H1 (cell line): ENCODE data around the gene CD164.

Experiments used
- CTCF ChIP-seq, 3 experiments: IDR thresholded peaks; 1 replicate in 2 of 3; 2 replicates in 1 of 3; pipeline versions ENCODE4 v1.5.1 to v1.6.1; 2011; ENCODE audit warnings: low read length in 3 of 3, mild to moderate bottlenecking in 3 of 3, inconsistent platforms in 2 of 3, low read depth in 1 of 3, moderate library complexity in 1 of 3; ENCODE audit not compliant: insufficient read depth in 1 of 3; ENCODE audit errors: control extremely low read depth in 1 of 3
- EZH2 ChIP-seq: fragments of 200-600 bp; sonication (generic); IDR thresholded peaks from 2 replicates; pipeline ENCODE4 v1.7.1; 2012; ENCODE audit warnings: low read depth, mild to moderate bottlenecking, moderate library complexity, low read length, inconsistent platforms; ENCODE audit not compliant: severe bottlenecking
- GABPA ChIP-seq: IDR thresholded peaks from 2 replicates; pipeline ENCODE4 v1.6.1; 2011; ENCODE audit warnings: mild to moderate bottlenecking, low read length, moderate library complexity, borderline replicate concordance; ENCODE audit not compliant: insufficient read depth
- JUN ChIP-seq: IDR thresholded peaks from 2 replicates; pipeline ENCODE4 v1.6.1; 2011; ENCODE audit warnings: low read depth, mild to moderate bottlenecking, improper control_type of control experiment, low read length
- NRF1 ChIP-seq: IDR thresholded peaks from 2 replicates; pipeline ENCODE4 v1.6.1; 2011; ENCODE audit warnings: mild to moderate bottlenecking, low read depth, low read length, improper control_type of control experiment
- TAF1 ChIP-seq: IDR thresholded peaks from 2 replicates; pipeline ENCODE4 v1.6.1; 2011; ENCODE audit warnings: mild to moderate bottlenecking, low read depth, low read length

GRCh38 chr6:109382576-109383437 is 540 bp upstream of the CD164 start:
- TF ChIP-seq EZH2 (no peak), NRF1 (no peak), CTCF (IDR thresholded peaks at IDR 0.05; ENCODE audit: control extremely low read depth in 1 of 3, insufficient read depth in 1 of 3, low read depth in 1 of 3, low read length in 3 of 3) (peak in 2 of 3 experiments; percentile 40 to 47; a peak in 3 of 4 replicates), GABPA (no peak), JUN (no peak), TAF1 (peak; percentile 61)
